Measurements from ENCODE around the gene ZNF12. TPM values are rescaled to one million over a fixed set of nuclear protein-coding genes. Genes with fewer than 3 reads are reported as not detected.
"Not testable (repeated sequence)": the region's sequence is repeated elsewhere in the genome, so short reads cannot be mapped to it uniquely, and the experiment has no call there.

ZNF12 gene
- total RNA-seq, 1 experiment from 2014 or later = 18.8 TPM

DNA sequence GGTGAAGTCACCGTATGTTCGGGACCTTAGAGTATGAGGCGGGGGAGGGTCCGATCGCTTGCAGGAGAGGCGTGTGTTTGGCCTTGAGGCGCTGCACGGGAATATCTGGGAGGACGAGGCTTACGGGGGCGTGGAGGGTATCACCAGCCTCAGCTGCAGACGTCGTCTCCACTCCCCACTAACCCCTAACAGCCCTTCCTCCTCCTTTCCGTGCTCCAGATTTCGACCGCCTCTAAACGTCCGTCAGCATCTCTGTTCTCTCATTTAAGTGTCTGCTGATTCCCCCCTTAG lies 23.5 kb upstream of the ZNF12 start:
- H3K36me3 ChIP-seq (ENCODE audit: insufficient read depth, low read length, poor library complexity, severe bottlenecking) = peaks cover 14% of the 10 kb centered on the region
- no peaks in the 10 kb centered on the region for H3K27me3 ChIP-seq (replicated peaks; ENCODE audit: insufficient read depth, low read depth, low read length, poor library complexity)
- no peaks in the 10 kb centered on the region for H3K9me3 ChIP-seq (ENCODE audit: low read depth, low read length, poor library complexity, severe bottlenecking)
- DNase-seq (ENCODE audit: low spot score) = peak; percentile 37
- H3K27ac ChIP-seq (ENCODE audit: low read depth, low read length, poor library complexity, severe bottlenecking) = peak overlapping the region; percentile 96
- TF ChIP-seq, protein P1, sequence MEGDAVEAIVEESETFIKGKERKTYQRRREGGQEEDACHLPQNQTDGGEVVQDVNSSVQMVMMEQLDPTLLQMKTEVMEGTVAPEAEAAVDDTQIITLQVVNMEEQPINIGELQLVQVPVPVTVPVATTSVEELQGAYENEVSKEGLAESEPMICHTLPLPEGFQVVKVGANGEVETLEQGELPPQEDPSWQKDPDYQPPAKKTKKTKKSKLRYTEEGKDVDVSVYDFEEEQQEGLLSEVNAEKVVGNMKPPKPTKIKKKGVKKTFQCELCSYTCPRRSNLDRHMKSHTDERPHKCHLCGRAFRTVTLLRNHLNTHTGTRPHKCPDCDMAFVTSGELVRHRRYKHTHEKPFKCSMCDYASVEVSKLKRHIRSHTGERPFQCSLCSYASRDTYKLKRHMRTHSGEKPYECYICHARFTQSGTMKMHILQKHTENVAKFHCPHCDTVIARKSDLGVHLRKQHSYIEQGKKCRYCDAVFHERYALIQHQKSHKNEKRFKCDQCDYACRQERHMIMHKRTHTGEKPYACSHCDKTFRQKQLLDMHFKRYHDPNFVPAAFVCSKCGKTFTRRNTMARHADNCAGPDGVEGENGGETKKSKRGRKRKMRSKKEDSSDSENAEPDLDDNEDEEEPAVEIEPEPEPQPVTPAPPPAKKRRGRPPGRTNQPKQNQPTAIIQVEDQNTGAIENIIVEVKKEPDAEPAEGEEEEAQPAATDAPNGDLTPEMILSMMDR (conservative IDR thresholded peaks at IDR 0.05; ENCODE audit: low read depth, low read length) = no peak
- no peak for TF ChIP-seq EZH2 (IDR thresholded peaks at IDR 0.05; ENCODE audit: borderline replicate concordance, low read depth, low read length, poor library complexity, severe bottlenecking)
- intact Hi-C loops (cut with micrococcal nuclease; ENCODE audit: unreplicated experiment) = no loop called here
- no peaks in the 10 kb centered on the region for H3K4me1 ChIP-seq (ENCODE audit: insufficient read depth, low read length, poor library complexity, severe bottlenecking)
- ChIA-PET CTCF (no interaction called here), POLR2A (ENCODE audit: low non-redundant PET) (no interaction called here)
- no TSS peak for BruUV-seq (replicated peaks)
- peak overlapping the region; percentile 100 for H3K4me3 ChIP-seq (ENCODE audit: low read depth, low read length, poor library complexity, severe bottlenecking)

DNA sequence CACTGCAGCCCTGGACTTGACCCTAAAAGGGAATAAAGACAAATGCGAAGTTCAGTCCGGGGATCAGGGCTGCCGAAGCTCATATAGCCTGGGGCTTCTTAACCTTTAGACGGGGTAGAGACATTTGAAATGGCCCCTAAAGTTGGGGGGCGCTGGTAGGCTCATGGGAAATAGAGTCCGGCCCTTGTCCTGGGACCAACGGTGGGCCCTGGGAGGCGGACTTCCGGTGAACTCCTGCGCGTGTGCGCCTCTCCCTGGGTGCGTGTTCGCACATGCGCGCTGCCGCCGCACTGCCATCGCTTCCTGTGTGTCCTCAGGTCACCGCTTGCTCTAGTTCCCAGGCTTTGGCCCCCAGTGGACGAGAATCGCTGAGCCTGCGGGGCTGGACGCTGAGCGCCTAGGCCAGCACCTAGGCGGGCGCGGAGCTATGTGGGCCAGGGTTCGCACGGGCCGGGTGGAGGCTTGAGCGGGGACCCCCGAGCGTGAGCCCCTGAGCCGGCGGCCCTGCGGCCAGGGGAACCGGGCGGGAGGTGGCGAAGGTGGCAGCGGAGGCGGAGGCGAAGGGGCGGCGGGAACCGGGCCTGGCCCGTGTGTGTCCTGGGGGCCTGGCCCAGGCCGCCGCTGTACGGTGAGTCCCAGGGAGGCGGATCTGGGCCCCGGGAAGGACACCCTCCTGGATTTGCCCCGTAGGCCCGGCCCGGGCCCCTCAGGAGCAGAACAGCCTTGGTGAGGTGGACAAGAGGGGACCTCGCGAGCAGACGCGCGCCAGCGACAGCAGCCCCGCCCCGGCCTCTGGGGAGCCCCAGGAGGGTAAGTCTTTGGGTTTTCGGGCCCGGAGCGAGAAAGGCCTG lies 23.0 kb upstream of the ZNF12 start:
- DNase-seq (ENCODE audit: low spot score) = peak; percentile 88
- intact Hi-C loops (cut with micrococcal nuclease; ENCODE audit: unreplicated experiment) = no loop called here
- no peaks in the 10 kb centered on the region for H3K27me3 ChIP-seq (replicated peaks; ENCODE audit: insufficient read depth, low read depth, low read length, poor library complexity)
- H3K9me3 ChIP-seq (ENCODE audit: low read depth, low read length, poor library complexity, severe bottlenecking) = no peaks in the 10 kb centered on the region
- H3K4me1 ChIP-seq (ENCODE audit: insufficient read depth, low read length, poor library complexity, severe bottlenecking) = no peaks in the 10 kb centered on the region
- TF ChIP-seq, protein P1 (conservative IDR thresholded peaks at IDR 0.05; ENCODE audit: low read depth, low read length) = no peak
- H3K36me3 ChIP-seq (ENCODE audit: insufficient read depth, low read length, poor library complexity, severe bottlenecking) = peaks cover 9% of the 10 kb centered on the region
- H3K27ac ChIP-seq (ENCODE audit: low read depth, low read length, poor library complexity, severe bottlenecking) = peak overlapping the region; percentile 96
- ChIA-PET CTCF (no interaction called here), POLR2A (ENCODE audit: low non-redundant PET) (no interaction called here)
- peak overlapping the region; percentile 100 for H3K4me3 ChIP-seq (ENCODE audit: low read depth, low read length, poor library complexity, severe bottlenecking)
- no TSS peak for BruUV-seq (replicated peaks)

DNA sequence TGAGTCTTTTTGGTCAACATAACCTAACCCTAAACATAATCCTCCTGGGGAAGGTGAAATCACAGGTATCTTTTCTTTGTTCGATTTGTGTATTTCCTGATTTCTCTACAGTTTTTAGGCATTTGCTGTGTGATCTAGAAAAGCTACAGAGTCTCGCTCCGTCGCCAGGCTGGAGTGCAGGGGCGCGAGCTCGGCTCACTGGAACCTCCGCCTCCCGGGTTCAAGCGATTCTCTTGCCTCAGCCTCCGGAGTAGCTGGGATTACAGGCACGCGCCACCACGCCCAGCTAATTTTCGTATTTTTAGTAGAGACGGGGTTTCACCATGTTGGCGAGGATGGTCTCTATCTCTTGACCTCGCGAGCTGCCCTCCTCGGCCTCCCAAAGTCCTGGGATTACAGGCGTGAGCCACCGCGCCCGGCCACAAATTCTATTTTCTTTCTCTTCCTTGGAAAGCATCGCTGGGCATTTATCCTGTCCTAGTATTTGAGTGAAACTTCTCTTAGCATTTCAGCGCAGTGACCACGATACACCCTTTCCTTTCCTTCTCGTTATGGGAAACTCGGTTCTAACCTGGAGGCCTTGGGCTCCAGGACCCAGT lies 22.2 kb upstream of the ZNF12 start:
- H3K36me3 ChIP-seq (ENCODE audit: insufficient read depth, low read length, poor library complexity, severe bottlenecking); H3K27me3 ChIP-seq (replicated peaks; ENCODE audit: insufficient read depth, low read depth, low read length, poor library complexity); H3K9me3 ChIP-seq (ENCODE audit: low read depth, low read length, poor library complexity, severe bottlenecking); intact Hi-C loops (cut with micrococcal nuclease; ENCODE audit: unreplicated experiment); POLR2A ChIA-PET (ENCODE audit: low non-redundant PET); BruUV-seq (replicated peaks); DNase-seq (ENCODE audit: low spot score); H3K4me1 ChIP-seq (ENCODE audit: insufficient read depth, low read length, poor library complexity, severe bottlenecking); CTCF ChIA-PET: not testable (repeated sequence)
- Histone ChIP-seq H3K4me3 (ENCODE audit: low read depth, low read length, poor library complexity, severe bottlenecking) (peak overlapping the region; percentile 100), H3K27ac (ENCODE audit: low read depth, low read length, poor library complexity, severe bottlenecking) (peak overlapping the region; percentile 96)

DNA sequence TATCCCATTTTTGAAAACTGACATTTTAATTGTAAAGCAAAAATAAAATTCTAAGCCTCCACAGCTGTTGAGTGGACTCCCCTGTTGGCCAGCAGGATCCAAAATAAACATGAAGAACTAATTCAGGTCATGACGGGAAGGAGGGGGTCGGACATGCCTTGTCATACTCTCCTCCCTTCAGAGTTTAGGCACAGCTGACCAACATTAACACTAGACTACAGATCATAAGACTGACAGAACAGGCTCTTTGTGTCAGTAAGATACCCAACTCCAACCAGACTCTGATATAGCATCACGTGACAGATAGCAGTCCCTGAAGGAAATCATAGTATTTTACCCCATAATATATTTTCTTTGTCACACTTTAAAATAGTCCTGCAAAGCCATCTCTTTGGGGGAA lies 20.9 kb upstream of the ZNF12 start:
- Histone ChIP-seq H3K4me3 (ENCODE audit: low read depth, low read length, poor library complexity, severe bottlenecking) (no peak overlapping the region), H3K36me3 (ENCODE audit: insufficient read depth, low read length, poor library complexity, severe bottlenecking) (peaks cover 1% of the 10 kb centered on the region), H3K27ac (ENCODE audit: low read depth, low read length, poor library complexity, severe bottlenecking) (no peak overlapping the region), H3K9me3 (ENCODE audit: low read depth, low read length, poor library complexity, severe bottlenecking) (no peaks in the 10 kb centered on the region), H3K27me3 (replicated peaks; ENCODE audit: insufficient read depth, low read depth, low read length, poor library complexity) (no peaks in the 10 kb centered on the region), H3K4me1 (ENCODE audit: insufficient read depth, low read length, poor library complexity, severe bottlenecking) (no peaks in the 10 kb centered on the region)
- intact Hi-C loops (cut with micrococcal nuclease; ENCODE audit: unreplicated experiment) = no loop called here
- no peak for TF ChIP-seq EZH2 (IDR thresholded peaks at IDR 0.05; ENCODE audit: borderline replicate concordance, low read depth, low read length, poor library complexity, severe bottlenecking)
- TF ChIP-seq, protein P1 (conservative IDR thresholded peaks at IDR 0.05; ENCODE audit: low read depth, low read length) = no peak
- DNase-seq (ENCODE audit: low spot score) = no peak
- BruUV-seq (replicated peaks) = no TSS peak
- POLR2A ChIA-PET (ENCODE audit: low non-redundant PET) = no interaction called here
- CTCF ChIA-PET = no interaction called here

DNA sequence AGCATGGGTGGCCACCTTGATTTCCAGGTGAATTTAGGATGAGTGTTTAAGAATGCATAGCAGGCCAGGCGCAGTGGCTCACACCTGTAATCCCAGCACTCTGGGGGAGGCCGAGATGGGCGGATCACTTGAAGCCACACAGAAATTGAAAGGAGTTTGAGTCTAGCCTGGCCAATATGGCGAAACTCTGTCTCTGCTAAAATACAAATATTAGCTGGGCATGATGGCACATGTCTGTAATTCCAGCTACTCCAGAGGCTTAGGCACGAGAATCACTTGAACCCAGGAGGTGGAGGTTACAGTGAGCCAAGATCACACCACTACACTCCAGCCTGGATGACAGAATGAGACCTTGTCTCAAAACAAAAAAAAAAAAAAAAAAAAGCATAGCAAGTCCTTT lies 19.6 kb upstream of the ZNF12 start:
- H3K4me3 ChIP-seq (ENCODE audit: low read depth, low read length, poor library complexity, severe bottlenecking); DNase-seq (ENCODE audit: low spot score); POLR2A ChIA-PET (ENCODE audit: low non-redundant PET); CTCF ChIA-PET; H3K27me3 ChIP-seq (replicated peaks; ENCODE audit: insufficient read depth, low read depth, low read length, poor library complexity); BruUV-seq (replicated peaks); H3K36me3 ChIP-seq (ENCODE audit: insufficient read depth, low read length, poor library complexity, severe bottlenecking); H3K27ac ChIP-seq (ENCODE audit: low read depth, low read length, poor library complexity, severe bottlenecking); H3K9me3 ChIP-seq (ENCODE audit: low read depth, low read length, poor library complexity, severe bottlenecking); intact Hi-C loops (cut with micrococcal nuclease; ENCODE audit: unreplicated experiment); H3K4me1 ChIP-seq (ENCODE audit: insufficient read depth, low read length, poor library complexity, severe bottlenecking): not testable (repeated sequence)

Data from A673 (cell line).